ENCODE results near the gene DNM3.

Gene DNM3

DNA sequence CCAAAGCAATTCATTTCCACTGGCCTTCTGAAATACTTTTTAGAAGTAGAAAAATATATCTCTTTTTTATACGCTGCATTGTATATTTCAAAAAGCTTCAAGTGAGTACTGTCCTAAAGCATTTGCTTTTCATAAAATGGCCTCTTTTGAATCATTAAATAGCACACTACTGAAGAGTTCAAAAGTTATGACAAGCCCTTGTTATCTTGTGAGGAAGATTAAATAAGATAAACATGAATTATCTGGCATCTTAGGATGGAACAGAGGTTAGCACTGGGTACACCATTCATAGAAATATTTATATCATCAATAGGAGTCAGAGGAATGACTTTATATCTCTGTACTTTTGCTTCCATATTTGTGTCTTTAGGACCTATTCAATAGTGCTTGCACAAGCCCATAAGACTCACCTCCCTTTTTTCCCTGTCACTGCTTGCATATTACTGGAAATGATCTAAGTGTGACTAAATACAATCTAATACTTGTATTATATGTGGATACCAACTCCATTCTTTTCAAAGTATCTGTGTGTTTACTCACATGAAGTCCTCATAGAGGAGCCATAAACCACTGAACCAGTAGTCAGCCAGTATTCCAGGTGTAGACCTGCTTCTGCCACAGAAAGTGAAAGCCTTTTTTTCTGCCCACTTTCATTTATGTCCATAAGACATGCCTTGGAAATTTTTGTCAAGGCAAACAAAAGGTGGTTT is 305.0 kb downstream of the DNM3 start:
- peak; percentile 79 for DNase-seq

DNA sequence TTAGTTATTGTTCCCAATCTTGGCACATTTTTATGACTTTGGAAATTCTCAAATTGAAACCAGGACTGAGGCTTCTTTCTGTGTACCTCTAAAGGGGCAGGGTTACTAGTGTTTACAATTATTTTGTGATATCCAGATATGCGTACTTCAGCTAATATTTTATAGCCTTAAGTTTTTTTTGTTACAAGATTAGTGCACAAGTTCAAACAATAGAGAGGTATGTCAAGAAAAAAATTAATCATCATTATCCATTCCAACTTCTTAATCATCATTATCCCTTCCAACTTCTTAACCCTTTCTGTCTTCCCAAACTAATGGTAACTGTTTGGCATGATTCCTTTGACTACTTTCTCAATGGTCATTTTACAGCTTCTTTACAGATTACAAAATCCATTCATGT is 306.2 kb downstream of the DNM3 start:
- no peak for DNase-seq

DNA sequence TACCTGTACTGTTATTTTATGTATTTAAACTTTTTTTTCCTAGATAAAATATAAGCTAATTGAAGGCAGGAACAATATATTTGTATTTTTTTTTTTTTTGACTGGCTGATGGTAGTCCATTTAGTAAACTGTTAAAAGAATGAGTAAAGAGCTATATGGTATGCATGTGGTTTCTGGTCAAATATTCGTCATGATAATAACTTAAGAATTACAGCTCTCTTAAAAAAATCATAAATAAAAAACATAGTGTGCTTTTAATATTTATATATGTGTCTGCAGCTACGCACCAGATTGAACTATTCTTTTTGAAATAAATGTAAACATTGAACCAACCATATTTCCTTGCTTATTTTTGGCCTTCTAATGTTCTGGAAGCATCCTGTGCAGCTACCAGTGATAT is 306.9 kb downstream of the DNM3 start:
- DNase-seq, result peak; percentile 63

DNA sequence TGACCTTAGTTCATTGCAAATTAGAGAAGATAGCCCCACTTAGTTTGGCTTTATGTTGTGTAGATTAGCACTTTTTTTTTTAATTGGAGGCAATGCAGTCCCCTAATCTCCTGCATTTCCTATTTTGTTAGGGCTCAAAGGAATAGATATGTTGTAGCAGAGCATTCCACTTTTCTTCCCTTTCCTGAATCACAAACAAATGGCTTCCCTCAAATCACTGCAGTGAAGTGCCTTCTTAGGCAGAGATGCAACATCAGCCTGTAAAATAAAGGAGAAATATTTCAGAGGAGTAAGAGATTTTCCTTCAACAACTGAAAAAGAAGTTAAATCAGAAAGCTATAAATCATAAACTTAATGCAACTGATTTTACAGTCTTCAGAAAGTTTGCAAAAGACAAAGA is 307.4 kb downstream of the DNM3 start:
- DNase-seq, result no peak

DNA sequence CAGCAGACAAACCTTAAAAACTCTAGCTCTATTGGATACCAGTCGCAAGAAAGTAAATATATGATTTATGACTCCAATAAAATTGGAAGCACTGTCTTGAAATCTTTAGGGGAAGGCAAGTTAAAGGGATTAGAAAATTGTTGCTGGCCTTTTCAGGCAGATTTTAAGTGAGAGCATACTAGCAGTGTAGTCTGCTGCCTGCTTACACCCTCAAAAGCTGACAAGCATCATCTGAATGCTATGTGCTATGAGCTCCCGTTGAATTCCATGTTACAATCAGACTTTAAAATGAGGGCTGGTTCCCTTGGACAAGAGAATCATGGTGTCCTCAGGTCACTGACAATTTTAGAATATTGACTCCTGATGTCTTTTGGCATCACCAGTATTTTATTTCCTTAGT is 308.0 kb downstream of the DNM3 start:
- peak; percentile 59 for DNase-seq

DNA sequence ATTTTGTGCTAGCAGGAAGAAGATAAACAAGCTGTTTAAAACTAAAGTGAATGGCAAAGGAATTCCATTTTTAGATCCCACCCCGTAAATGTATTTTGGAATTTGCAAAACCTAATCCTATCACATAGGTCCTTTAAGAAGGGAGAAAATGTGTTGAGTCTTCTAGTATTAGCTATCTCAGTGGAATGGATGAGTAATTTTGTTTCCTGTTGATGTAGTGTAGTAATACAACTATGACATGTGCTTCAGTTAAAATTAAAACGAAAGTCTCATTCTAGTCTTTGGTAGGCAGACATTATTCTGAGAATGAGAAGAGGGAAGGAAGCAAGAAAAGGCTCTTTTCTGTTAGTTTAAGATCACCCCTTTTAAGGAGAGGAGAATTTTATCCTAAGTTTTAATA is 313.3 kb downstream of the DNM3 start:
- peak; percentile 93 for DNase-seq

DNA sequence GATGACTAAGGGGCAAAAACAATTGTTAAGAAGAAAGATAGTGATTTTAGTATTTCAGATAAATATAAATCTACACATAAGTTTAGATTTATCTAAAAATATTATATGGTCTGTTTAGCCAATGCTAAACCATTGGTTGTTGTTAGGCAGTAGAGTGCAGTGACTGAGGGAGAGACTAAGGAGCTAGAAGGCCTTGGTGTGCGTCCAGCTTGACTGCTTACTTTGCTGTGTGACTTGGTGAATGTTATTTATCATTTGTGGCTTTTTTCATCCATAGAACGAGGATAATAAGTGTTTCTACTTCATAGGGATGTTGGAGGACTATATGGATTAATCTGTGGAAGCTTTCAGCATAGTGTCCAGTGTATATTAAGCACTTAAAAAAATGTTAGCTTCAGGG is 314.5 kb downstream of the DNM3 start:
- DNase-seq, result no peak

DNA sequence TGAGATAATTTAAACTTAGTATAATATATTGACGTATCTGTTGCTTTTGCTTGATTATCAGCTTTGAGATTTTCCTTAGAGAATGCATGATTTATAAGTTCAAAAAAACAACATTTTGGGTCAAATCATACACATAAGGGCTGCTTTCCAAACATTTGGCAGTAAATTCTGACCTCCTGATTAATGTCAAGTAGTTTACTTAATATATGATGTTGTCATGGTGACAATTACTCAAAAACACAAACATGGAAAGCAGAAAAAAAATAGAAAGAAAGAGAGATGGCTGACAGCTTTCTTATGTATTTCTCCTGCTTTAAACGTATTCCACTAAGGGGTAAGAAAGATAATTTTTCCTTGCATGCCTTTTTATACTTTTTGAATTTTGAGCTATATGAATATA is 320.9 kb downstream of the DNM3 start:
- DNase-seq, result no peak

DNA sequence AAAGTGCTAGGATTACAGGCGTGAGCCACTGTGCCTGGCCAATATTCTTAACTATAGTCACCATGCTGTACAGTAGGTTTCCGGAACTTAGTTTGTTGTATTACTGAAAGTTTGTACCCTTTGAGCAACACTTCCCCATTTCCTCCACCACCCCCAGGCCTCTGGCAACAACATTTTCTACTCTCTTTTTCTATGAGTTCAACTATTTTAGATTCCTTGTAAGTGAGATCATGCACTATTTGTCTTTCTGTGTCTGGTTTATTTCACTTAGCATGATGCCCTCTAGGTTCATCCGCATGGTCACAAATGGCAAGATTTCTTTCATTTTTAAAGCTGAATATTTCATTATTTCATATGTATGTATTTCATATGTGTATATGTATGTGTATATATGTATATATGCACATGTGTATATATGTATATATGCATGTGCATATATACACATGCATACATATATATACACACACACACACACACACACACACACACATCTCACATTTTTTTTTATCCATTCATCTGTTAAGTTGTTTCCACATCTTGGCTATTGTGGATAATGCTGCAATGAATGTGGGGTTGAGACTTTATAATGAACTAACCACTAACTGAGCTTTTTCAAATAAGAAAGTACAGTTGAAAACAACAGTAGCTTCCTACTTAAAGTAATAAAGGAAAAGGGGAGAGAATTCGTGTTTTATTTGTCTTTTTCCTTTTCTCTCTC is 322.4 kb downstream of the DNM3 start:
- peak; percentile 65 for DNase-seq

DNA sequence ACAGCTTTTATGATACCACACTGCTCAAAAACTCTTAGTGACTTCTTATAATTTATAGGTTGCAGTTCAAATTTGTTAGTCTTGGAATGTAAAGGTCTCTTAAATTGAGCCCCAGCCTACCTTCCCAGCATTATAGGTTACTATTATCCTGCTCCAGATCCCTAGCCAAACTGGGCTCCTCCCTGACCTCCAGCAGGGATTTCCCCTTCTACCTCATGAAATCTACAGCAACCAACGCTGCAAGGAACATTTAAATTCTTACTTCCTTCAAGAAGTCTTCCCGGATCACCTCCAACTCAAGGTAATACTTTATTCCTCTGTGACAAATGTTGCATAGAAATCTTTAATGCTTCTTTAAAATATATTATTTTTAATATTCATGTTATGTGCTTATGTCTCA is 324.1 kb downstream of the DNM3 start:
- no peak for DNase-seq

DNA sequence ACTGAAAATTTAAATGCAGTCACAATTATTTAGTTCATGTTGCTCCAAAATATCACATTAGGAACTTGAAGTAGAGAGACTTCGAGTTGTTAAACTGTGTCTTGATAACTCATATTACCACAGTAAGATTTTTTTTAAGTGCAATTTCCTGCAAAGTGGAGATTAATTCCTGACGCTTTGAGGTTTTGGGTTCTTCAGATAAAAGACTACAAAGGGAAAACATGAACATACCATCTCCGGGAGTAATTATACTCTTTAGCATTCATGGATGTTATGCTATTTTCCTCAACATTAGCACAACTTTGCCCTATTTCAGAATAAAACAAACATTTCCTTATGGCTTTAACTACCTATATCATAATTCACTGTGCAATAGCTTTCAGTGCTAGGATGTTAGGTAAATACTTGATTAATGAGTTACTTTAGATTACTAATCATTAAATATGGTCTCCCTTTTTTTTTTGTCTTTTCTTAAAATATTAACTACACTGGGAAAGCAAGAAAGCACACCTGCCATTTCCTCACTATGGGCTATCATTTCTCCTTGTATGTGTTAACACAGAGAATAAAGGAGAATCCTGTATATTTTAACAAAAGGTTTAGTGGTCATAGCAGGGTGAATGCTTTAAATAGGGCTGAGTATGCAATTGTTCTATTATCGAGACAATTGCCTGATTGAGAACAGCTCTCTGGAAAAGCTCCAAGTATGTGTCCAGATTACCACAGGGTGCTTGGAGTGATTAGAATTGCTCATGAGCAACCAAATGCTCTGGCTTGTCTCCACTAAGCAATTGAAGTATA is 326.7 kb downstream of the DNM3 start:
- peak; percentile 61 for DNase-seq

DNA sequence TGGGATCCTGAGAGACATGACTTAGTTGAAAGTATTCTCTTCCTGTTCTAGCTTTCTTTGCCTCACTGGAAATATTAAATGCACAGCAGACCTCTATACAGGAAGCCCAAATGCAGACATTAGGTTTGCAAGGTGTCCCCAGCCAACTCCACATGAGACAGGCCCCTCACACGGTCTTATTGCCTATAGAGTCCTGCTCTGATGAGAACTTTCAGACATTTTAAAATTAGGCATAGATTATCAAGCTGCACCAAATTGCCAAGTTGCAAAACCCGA is 327.2 kb downstream of the DNM3 start:
- no peak for DNase-seq

DNA sequence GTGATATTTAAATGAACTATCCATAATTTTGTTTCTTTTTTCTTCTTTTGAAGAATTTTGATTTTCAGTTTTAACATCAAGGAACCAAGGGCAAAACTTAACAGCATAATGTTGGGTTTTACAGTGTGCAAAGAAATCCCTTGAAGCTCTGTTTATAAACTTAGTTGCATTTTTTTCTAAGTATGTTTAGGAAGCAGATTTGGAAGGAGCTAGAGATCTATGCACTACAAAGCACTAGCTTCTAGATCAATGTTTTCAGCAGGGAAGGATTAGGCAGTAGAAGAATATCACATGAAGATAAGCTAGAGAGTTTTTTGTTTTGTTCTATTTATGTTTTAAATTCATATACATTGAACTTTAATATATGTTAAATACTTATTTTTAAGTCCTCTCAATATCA is 328.5 kb downstream of the DNM3 start:
- DNase-seq, result no peak

DNA sequence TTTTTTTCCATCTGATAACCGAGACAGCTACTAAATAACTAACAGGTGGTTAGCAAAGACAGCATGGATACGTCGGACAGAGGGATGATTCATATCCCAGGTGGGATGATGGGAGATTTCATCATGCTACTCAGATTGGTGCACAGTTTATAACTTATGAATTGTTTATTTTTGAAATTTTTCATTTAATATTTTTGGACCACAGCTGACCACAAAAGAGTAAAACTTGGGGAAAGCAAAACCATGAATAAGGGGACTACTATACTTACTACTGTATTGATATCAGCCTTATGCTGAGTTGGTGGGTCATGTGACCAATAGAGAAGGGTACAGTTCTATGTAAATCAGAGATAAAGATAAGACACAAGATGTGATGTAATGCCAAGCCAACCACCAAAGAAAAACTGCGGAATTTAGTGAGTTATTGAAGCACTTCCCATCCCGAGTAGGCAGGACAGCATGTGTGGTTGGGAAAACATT is 331.1 kb downstream of the DNM3 start:
- DNase-seq, result peak; percentile 30

DNA sequence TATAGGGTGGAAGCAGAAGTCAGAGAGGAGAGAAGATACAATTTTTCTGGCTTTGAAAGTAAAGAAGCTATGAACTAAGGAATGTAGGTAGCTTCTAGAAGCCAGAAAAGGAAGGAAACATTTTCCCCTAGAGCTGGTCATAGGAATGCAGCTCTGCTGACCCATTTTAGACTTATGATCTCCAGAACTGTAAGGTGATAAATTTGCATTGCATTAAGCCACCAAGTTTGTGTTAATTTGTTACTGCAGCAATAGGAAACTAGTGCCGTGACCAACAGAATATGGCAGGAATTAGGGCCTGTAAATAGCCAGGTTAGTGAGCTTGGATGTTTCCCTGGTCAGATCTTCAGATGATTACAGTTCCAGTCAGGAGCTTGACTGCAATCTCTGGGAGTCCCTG is 334.9 kb downstream of the DNM3 start:
- no peak for DNase-seq

DNA sequence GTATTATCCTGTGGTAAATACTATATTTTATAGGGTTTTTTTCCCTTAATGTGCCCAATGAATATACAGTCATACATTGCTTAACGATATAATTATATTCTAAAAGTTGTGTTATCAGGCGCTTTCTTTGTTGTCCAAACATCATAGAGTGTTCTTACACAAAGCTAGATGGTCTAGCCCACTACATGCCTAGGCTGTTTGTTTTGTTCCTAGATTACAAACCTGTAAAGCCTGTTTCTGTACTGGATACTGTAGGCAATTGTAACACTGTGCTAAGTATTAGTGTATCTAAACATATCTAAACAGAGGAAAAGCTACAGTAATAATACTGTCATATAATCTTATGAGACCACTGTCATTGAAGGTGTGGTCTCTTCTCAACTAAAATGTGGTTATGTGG is 336.6 kb downstream of the DNM3 start:
- no peak for DNase-seq

DNA sequence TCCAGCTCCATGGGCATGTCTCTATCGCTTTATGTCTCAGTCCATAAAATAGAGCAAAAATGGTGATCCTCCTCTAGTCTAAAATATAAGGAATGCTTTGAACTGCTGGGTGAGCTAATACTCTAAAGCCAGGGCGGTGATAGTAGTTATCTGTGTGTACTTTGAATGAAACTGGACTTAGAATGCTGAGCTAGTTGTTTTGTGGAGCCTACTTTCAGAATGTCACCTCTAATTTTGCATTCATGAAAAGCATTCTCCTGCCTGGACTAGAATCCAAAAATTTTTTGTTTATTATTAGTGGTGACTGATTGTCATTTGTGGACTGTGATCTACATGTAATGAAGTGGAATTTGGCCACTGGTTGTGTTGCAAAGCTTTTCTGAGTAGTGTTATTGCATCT is 337.6 kb downstream of the DNM3 start:
- DNase-seq, result no peak

DNA sequence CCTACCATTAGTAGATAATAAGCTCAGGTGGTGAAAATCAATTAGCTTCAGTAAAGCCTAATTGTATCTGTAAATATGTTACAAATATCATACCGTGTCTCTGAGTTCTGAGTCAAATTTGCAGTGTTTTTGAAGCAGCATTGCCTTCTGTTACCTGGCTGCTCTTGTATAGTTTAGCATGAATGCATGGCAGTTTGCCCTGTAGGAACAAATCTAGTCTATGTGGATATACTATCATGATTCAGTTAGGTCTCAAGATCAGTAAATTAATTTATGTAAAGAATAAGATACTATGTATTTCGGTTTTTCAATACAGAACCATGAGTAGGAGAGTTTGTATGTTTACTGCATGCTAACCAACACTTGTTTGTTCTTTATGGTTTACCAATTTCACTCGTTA is 338.6 kb downstream of the DNM3 start:
- DNase-seq, result no peak

DNA sequence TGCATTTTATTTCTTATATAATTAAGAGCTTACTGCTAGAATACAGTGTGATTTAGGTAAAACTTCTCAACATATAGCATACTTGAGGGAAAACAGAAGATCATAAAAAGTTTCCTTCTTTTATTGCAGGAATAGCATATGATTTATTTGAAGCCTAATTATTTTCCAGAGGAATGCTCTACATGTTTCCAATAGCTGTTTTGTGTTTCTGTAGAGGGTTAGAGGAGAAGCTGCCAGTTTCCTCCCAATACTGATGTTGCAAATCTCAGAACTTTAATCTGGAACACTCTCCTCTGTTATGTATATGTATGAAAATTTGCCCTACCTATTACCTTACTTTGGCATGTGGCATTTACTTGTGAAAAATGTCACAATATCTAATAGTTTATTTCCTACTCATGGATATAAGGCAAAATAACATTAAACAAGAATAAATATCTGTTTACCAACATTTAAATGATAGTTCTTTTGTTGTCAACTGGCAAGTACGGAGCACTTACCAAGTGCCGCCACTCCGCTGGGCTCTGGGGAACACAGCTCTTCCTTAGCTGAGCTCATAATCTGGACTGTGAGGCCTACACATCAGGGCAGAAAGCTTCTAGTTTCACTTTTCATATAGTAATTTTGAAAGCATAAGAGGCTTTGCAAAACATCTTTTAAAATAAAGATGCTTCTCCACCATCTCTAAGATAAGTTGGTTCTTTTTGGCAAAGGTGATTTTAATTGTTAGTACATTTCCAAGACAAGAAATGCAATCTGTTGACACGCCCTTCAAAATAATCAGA is 339.4 kb downstream of the DNM3 start:
- DNase-seq, result peak; percentile 60

DNA sequence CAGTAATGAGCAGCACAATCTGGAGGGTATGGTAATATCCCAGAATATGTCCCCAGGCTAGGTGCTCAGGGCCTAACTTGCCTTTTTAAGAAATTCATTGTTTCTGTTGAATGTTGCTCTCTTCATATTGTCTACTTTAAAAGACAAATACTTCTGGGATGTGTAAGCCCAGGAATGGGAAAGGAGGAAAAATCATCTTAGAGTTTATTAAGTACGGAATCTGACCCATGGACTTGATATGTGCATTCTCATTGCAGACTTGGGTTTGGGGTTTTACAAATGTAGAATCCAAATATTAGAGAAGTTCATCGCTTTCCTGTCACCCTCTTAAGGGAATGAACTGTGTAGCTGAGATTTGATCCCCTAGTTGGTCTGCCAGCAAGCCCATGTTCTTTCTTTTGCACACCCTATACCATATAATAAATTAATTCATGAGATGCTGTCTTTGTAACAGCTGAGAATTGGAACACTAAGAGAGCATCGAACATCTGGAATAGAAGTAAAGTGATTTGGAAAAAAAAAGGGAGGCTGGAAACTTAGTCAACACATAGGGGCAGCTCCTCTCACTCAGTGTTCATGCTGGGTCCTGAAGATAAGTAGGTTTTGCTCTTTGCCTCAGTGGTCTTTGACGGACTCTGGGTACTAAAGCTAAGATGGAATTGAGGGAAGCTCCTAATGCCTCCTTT is 343.4 kb downstream of the DNM3 start:
- no peak for DNase-seq

DNA sequence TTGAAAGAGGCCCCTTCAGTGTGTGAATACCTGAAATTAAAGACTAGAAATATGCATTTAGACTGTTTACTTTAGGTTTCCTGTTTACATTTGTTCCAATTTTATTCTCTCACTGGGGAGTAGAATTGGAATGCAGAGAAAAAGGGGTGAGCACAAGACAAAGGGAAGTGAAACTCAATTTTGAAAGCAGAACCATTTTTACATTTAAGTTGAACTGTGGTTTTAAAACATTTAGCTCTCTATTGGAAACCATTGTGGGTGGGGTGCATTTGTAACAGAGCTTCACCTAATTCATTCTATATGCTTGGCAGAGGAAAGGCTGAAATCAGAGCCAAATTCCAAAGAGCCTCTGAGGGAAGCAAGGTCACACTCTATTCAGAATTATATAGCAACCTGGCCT is 343.9 kb downstream of the DNM3 start:
- no peak for DNase-seq

DNA sequence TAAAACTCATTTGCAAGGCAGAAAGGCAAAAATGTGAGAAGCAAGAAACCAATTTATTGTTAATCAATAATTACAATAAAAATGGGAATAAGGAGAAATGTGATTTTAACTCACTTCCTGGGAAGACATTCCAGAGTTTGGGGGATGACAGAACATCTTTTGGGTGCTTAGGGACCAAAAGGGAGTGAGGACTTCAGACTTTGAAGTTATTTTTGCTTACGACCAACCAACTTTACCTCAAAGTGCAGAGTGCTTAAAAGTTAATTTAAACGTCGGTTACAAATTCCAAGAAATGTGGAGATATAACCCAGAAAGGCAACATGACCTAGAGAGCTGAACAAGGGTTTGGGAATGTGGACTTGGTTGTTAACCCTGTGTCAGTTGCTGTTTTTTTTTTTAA is 344.7 kb downstream of the DNM3 start:
- DNase-seq, result no peak

DNA sequence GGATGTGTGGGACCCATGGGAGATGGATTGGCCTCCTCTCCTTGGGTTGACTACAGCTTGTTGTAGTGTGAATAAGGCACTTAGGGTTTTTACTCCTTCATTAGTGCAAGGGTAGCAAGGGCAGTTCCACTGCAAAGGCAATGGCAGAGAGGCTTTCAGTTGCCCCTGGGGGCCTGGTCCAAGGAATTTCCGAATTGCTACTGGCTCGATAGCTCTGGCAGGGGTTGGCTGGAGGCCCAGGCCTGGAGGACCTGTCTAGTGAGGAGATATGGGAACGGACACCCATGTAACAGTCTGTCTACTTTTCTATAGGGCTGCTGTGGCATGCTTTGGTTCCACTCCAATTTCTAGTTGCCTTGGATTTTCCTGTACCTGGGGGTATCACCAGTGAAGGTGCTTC is 360.3 kb downstream of the DNM3 start:
- no peak for DNase-seq
